Stomach (tissue), 9 donors: Measurements from ENCODE around the gene SPRED3. TPM values are rescaled to one million over a fixed set of nuclear protein-coding genes. Genes with fewer than 3 reads are reported as not detected.

Experiments used
- DNase-seq, 2 donors: peaks; one replicate each; pipeline versions ENCODE4 v3.0.0 to v3.0.0-alpha.2; 2013 to 2019
- H3K27ac ChIP-seq, 5 donors: fragments of 200-600 bp in 4 of 5; sonication (generic) in 4 of 5; one replicate each; pipeline ENCODE4 v1.5.1; 2013 to 2019; ENCODE audit warnings: mild to moderate bottlenecking in 1 of 5, moderate library complexity in 1 of 5
- H3K27me3 ChIP-seq, 3 donors: fragments of 200-600 bp; sonication (generic); one replicate each; pipeline ENCODE4 v1.5.1; 2017 to 2019; ENCODE audit warnings: mixed run types in 1 of 3
- H3K36me3 ChIP-seq, 4 donors: fragments of 200-600 bp; sonication (generic); 1 replicate in 3 of 4; 2 replicates in 1 of 4; pipeline ENCODE4 v1.5.1; 2016 to 2019
- H3K4me1 ChIP-seq, 4 donors: fragments of 200-600 bp; sonication (generic); one replicate each; pipeline ENCODE4 v1.5.1; 2016 to 2019
- H3K4me3 ChIP-seq, 4 donors: fragments of 200-600 bp; sonication (generic) in 3 of 4; one replicate each; pipeline ENCODE4 v1.5.1; 2016 to 2019; ENCODE audit warnings: mild to moderate bottlenecking in 1 of 4
- H3K9me3 ChIP-seq, 4 donors: fragments of 200-600 bp; sonication (generic); one replicate each; pipeline ENCODE4 v1.5.1; 2016 to 2019
- CTCF ChIP-seq, 7 experiments: fragments of 450-650 bp in 4 of 7; fragments of 200-600 bp in 3 of 7; sonication (generic) in 3 of 7; IDR thresholded peaks; one replicate each; pipeline ENCODE4 v1.5.1; 2016 to 2019; ENCODE audit warnings: antibody characterized with exemption in 7 of 7, control low read depth in 2 of 7, mild to moderate bottlenecking in 1 of 7
- EP300 ChIP-seq: sonication (generic); formaldehyde crosslinking; IDR thresholded peaks from one replicate; pipeline ENCODE4 v1.6.1; 2017; ENCODE audit warnings: antibody characterized with exemption
- POLR2A ChIP-seq, 4 donors: fragments of 450-650 bp; IDR thresholded peaks; one replicate each; pipeline ENCODE4 v1.6.1; 2016; ENCODE audit warnings: antibody characterized with exemption in 4 of 4, control low read depth in 2 of 4, mild to moderate bottlenecking in 1 of 4, moderate library complexity in 1 of 4
- POLR2AphosphoS5 ChIP-seq, 3 donors: sonication (generic); formaldehyde crosslinking; IDR thresholded peaks; one replicate each; pipeline ENCODE4 v1.6.1; 2016; ENCODE audit warnings: antibody characterized with exemption in 3 of 3
- WGBS, 5 donors: extraction: QIAGEN DNeasy Blood & Tissue Kit in 3 of 5; methylation state at CpG; one replicate each; pipeline versions ENCODE4 v1.1.5 to v1.1.7; 2013 to 2018; 5-methylcytosine and 5-hydroxymethylcytosine counted together
- intact Hi-C: fragments of 100-400 bp; cut with DNase I; formaldehyde crosslinking; loops from one replicate; pipeline ENCODE4 v1.15.1; 2023; ENCODE audit warnings: low total_unique reads
- polyA plus RNA-seq, 3 donors: library from polyadenylated mRNA; stranded (reverse); fragments of 200-250 nt; gene quantifications; one replicate each; pipeline ENCODE4 v1.2.3, GENCODE V29; 2013
- total RNA-seq, 5 donors: library from RNA; depleted of rRNA; stranded (reverse); fragments of >200 nt; gene quantifications; one replicate each; pipeline versions ENCODE4 v1.1.0 to v1.2.3, GENCODE V29; 2014 to 2016
- donor health status: healthy with polysubstance abuse.
- donor health status: Bipolar disorder and iron deficiency.
- donor health status: healthy.

Gene SPRED3
- total and polyA plus RNA-seq, 8 donors: 0.12 to 3.6 (median 0.99) TPM; not detected in 4

GRCh38 chr19:38402967-38403674 lies 14.6 kb downstream of the SPRED3 start, which contains the start of gene FAM98C:
FAM98C (plus strand) TSS chr19:38403093; CDS start chr19:38403154, 61 bp downstream.
- no peaks in the 10 kb centered on the region for H3K9me3 ChIP-seq
- DNase-seq: peak; percentile 98 to 99
- TF ChIP-seq CTCF (IDR thresholded peaks at IDR 0.05): peak in 6 of 7 experiments; percentile 88 to 100 (median 98)
- no peak for TF ChIP-seq POLR2A (IDR thresholded peaks at IDR 0.05)
- peak in 2 of 3 donors; percentile 24 to 87 for TF ChIP-seq POLR2AphosphoS5 (IDR thresholded peaks at IDR 0.05)
- TF ChIP-seq EP300: no peak
- H3K4me1 ChIP-seq: peaks cover 10 to 21% (median 15%) of the 10 kb centered on the region in 4 donors
- WGBS, 5 donors: 0 to 1% (median 0%) methylated on average over 10 to 82 of the region's 82 CpGs
- peaks cover 8 to 35% (median 31%) of the 10 kb centered on the region in 4 donors for H3K36me3 ChIP-seq
- intact Hi-C loops: no loop called here
- peak within 1 kb of the TSS; percentile 84 to 93 (median 91) for H3K27ac ChIP-seq
- peaks cover 0 to 29% (median 18%) of the 10 kb centered on the region in 3 donors for H3K27me3 ChIP-seq
- H3K4me3 ChIP-seq: peak within 1 kb of the TSS; percentile 70 to 100 (median 78)

DNA sequence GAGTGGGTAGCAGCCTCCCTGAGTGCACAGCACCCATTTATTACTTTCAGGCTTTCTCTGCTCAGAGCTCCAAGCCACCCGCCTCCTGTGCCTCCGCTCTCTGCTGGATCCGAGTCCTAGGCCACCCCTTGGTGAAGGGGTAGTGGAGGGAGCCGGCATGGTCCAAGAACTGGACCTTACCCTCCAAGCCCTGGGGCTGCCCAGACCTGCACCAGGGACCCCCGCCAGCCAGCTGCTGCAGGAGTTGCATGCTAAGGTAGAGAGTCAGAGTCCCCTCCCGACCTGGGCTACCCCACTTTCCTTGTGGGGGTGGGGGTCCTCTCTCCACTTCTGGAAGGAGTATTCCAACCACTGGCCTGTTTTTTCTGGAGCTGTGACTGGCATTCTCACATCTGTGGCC lies 16.4 kb downstream of the SPRED3 start:
- TF ChIP-seq CTCF (IDR thresholded peaks at IDR 0.05): no peak
- no peak for TF ChIP-seq EP300
- TF ChIP-seq POLR2AphosphoS5 (IDR thresholded peaks at IDR 0.05): no peak
- no peak for TF ChIP-seq POLR2A (IDR thresholded peaks at IDR 0.05)
- DNase-seq: no peak
- Histone ChIP-seq H3K27ac (no peak overlapping the region), H3K9me3 (no peaks in the 10 kb centered on the region), H3K27me3 (peaks cover 0 to 11% (median 4%) of the 10 kb centered on the region in 3 donors), H3K4me1 (peaks cover 10 to 21% (median 15%) of the 10 kb centered on the region in 4 donors), H3K4me3 (no peak overlapping the region), H3K36me3 (peaks cover 8 to 45% (median 42%) of the 10 kb centered on the region in 4 donors)
- intact Hi-C loops: no loop called here
- 93 to 97% (median 95%) methylated on average over 5 to 6 of the region's 6 CpGs for WGBS, 5 donors

DNA sequence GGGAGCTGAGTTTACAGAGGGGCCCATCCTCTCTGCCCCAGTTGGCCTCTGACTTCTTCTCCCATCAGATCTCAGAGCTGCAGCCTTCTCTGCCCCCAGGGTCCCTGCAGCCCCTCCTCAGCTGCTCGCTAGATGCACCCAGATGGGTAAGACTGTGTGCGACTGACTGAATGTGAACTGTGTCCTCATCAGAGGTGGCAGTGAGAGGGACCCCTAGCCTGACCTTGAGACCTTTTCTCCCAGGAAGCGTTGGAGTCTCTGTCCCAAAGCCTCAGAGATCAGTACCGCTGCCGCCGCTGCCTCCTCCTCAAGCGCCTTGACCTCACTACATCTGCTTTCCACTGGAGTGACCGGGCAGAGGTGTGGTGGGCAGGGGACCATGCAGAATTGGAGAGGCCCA lies 16.8 kb downstream of the SPRED3 start:
- intact Hi-C loops: no loop called here
- WGBS, 5 donors: 80 to 95% (median 93%) methylated on average over 5 to 8 of the region's 8 CpGs

More for the DNA sequence above, 16.8 kb downstream of the SPRED3 start:
- no peak for TF ChIP-seq EP300
- TF ChIP-seq POLR2AphosphoS5 (IDR thresholded peaks at IDR 0.05): no peak
- no peak for TF ChIP-seq CTCF (IDR thresholded peaks at IDR 0.05)
- TF ChIP-seq POLR2A (IDR thresholded peaks at IDR 0.05): no peak
- peaks cover 0 to 7% (median 0%) of the 10 kb centered on the region in 3 donors for H3K27me3 ChIP-seq
- H3K9me3 ChIP-seq: no peaks in the 10 kb centered on the region
- no peak overlapping the region for H3K4me3 ChIP-seq
- H3K36me3 ChIP-seq: peaks cover 8 to 45% (median 42%) of the 10 kb centered on the region in 4 donors
- no peak for DNase-seq
- no peak overlapping the region for H3K27ac ChIP-seq
- peaks cover 10 to 21% (median 15%) of the 10 kb centered on the region in 4 donors for H3K4me1 ChIP-seq
